AG10803 (cell line): ENCODE measurements around the gene MSH4.

Source experiments
- DNase-seq: peaks from one replicate; pipeline ENCODE4 v3.0.0; 2010; ENCODE audit warnings: low read depth
- H3K4me3 ChIP-seq: 2 replicates; pipeline ENCODE4 v1.5.1; 2011; ENCODE audit warnings: mild to moderate bottlenecking, low read length, control low read depth
- CTCF ChIP-seq: conservative IDR thresholded peaks from 2 replicates; pipeline ENCODE4 v1.5.1; 2011; ENCODE audit warnings: mild to moderate bottlenecking, low read length, control low read depth, inconsistent platforms

MSH4 gene

GRCh38 chr1:75855010-75855409 lies 58.3 kb downstream of the MSH4 start:
- peak; percentile 8 for DNase-seq

DNA sequence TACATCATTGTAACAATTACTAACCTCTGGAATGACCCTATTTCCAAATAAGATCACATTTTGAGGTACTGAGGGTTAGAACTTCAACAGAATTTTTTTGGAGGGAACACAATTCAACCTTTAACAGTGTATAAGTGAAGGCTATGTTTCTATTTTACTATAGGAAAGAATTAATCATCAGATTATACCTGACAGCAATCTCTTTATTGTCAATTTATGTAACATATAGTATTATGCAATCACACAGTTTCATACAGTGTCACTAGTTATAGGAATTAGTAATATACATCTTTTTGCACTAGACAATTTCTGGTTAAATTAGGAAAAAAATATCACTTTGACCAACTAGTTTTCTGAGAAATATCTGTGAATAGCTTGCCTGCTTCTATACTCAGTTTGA lies 59.1 kb downstream of the MSH4 start:
- no peak for TF ChIP-seq CTCF
- no peak overlapping the region for H3K4me3 ChIP-seq
- no peak for DNase-seq

More at GRCh38 chr1:75855010-75855409, 58.3 kb downstream of the MSH4 start:
- no peak overlapping the region for H3K4me3 ChIP-seq
- no peak for TF ChIP-seq CTCF

GRCh38 chr1:75861831-75862230 lies 65.1 kb downstream of the MSH4 start:
- no peak overlapping the region for H3K4me3 ChIP-seq
- no peak for TF ChIP-seq CTCF
- DNase-seq = no peak

GRCh38 chr1:75870951-75871350 lies 74.3 kb downstream of the MSH4 start:
- DNase-seq = no peak
- H3K4me3 ChIP-seq = no peak overlapping the region
- TF ChIP-seq CTCF = no peak

DNA sequence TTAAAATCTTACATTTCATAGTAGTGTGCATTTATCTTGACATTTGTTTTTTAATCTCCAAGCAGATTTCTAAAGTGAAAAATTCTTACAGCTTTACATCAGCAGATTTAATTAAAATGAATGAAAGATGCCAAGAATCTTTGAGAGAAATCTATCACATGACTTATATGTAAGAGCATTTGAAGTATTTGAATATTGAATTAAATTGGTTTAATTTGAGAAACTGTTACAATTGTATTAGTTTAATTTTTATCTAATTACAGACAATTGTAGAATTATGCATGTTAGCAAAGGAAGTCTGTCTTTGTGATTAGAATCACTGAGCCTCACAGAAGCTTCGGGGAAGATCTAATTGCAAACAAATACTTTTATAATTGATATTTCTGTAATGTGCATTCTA lies 83.3 kb downstream of the MSH4 start:
- no peak for DNase-seq
- TF ChIP-seq CTCF = no peak
- no peak overlapping the region for H3K4me3 ChIP-seq

- no peak for DNase-seq
- H3K4me3 ChIP-seq = no peak overlapping the region
- TF ChIP-seq CTCF = no peak
These were observed 87.8 kb downstream of the MSH4 start for GRCh38 chr1:75884437-75884836.

GRCh38 chr1:75901371-75901770 lies 104.7 kb downstream of the MSH4 start:
- H3K4me3 ChIP-seq = no peak overlapping the region
- no peak for TF ChIP-seq CTCF
- DNase-seq = no peak
